HepG2 (cell line): ENCODE measurements around the gene DOCK4. TPM values are rescaled to one million over a fixed set of nuclear protein-coding genes. Genes with fewer than 3 reads are reported as not detected.

Experiments used
- ATAC-seq: fragments of 200-7000 bp; cut with Tn5 transposase; 3 replicates; pipeline ENCODE4 v1.9.1; 2020; ENCODE audit warnings: mild to moderate bottlenecking, moderate library complexity
- BruUV-seq: library from RNA; stranded (reverse); fragments of 400-500 nt; replicated peaks from 2 replicates; lab custom pipeline; 2021; lab: Mats Ljungman, UMichigan
- CTCF ChIA-PET: fragments of 300-600 bp; formaldehyde crosslinking; extraction: SDS; loops from one replicate; lab custom pipeline; 2021; ENCODE audit warnings: low total read pairs, inconsistent platforms, low intra/inter-chr PET ratio; lab: Yijun Ruan, JAX
- POLR2A ChIA-PET: fragments of 350-600 bp; sonication (Branson Sonifier 250); formaldehyde crosslinking; loops from one replicate; lab custom pipeline; 2020; ENCODE audit warnings: antibody characterized with exemption, inconsistent platforms; lab: Yijun Ruan, JAX
- DNase-seq: peaks from one replicate; pipeline ENCODE4 v3.0.0-alpha.2; 2015; ENCODE audit warnings: low spot score
- FAIRE-seq: peaks from 3 replicates; lab custom pipeline; 2011; peaks lifted over from hg19 to GRCh38; lab: Jason Lieb, UNC
- H2AFZ ChIP-seq: one replicate; pipeline ENCODE4 v1.6.1; 2011; ENCODE audit warnings: low read length, inconsistent platforms
- H3K27ac ChIP-seq: fragments of 300-600 bp; 3 replicates; pipeline ENCODE4 v1.8.0; 2011; ENCODE audit warnings: mixed run types, mild to moderate bottlenecking, mixed read lengths, low read length, inconsistent platforms; ENCODE audit not compliant: insufficient read depth; ENCODE audit errors: extremely low read length
- H3K27me3 ChIP-seq, 2 experiments: fragments of 200-600 bp in 1 of 2; 2 replicates in 1 of 2; 3 replicates in 1 of 2; pipeline versions ENCODE4 v1.6.0 to v1.8.0; 2011; ENCODE audit warnings: low read length in 2 of 2, mild to moderate bottlenecking in 2 of 2, moderate library complexity in 2 of 2, inconsistent platforms in 1 of 2; ENCODE audit not compliant: insufficient read depth in 2 of 2, control insufficient read depth in 1 of 2
- H3K36me3 ChIP-seq, 2 experiments: fragments of 200-600 bp in 1 of 2; replicated peaks in 1 of 2; 2 replicates in 1 of 2; 3 replicates in 1 of 2; pipeline versions ENCODE4 v1.5.1 to v1.8.0; 2011; ENCODE audit warnings: low read length in 2 of 2, inconsistent platforms in 1 of 2; ENCODE audit not compliant: insufficient read depth in 2 of 2, control insufficient read depth in 1 of 2
- H3K4me1 ChIP-seq: 2 replicates; pipeline ENCODE4 v1.5.1; 2012; ENCODE audit warnings: low read length, inconsistent platforms; ENCODE audit not compliant: insufficient read depth
- H3K4me2 ChIP-seq: 2 replicates; pipeline ENCODE4 v1.6.0; 2011; ENCODE audit warnings: low read depth, low read length, inconsistent platforms
- H3K4me3 ChIP-seq, 3 experiments: fragments of 200-600 bp in 1 of 3; sonication (generic), shearing (Covaris generic) in 1 of 3; replicated peaks in 1 of 3; 2 replicates each; pipeline ENCODE4 v1.5.1; 2011 to 2016; ENCODE audit warnings: low read length in 3 of 3, inconsistent platforms in 2 of 3, low read depth in 2 of 3, mild to moderate bottlenecking in 2 of 3, control low read depth in 1 of 3, mixed read lengths in 1 of 3; ENCODE audit not compliant: insufficient read depth in 1 of 3
- H3K79me2 ChIP-seq: one replicate; pipeline ENCODE4 v1.6.1; 2011; ENCODE audit warnings: low read length, inconsistent platforms; ENCODE audit not compliant: insufficient read depth
- H3K9ac ChIP-seq: 2 replicates; pipeline ENCODE4 v1.6.0; 2011; ENCODE audit warnings: mild to moderate bottlenecking, low read depth, low read length, inconsistent platforms; ENCODE audit not compliant: insufficient read depth
- H3K9me3 ChIP-seq: 2 replicates; pipeline ENCODE4 v1.5.1; 2012; ENCODE audit warnings: mild to moderate bottlenecking, low read length
- H4K20me1 ChIP-seq: 2 replicates; pipeline ENCODE4 v1.6.0; 2011; ENCODE audit warnings: inconsistent platforms, mild to moderate bottlenecking, low read length, moderate library complexity; ENCODE audit not compliant: insufficient read depth
- E2F2 ChIP-seq: sonication (generic); formaldehyde crosslinking; IDR thresholded peaks from 2 replicates; pipeline ENCODE4 v1.4.0; 2020; ENCODE audit warnings: missing genetic modification reagents, borderline replicate concordance
- ERF ChIP-seq: IDR thresholded peaks from 2 replicates; pipeline ENCODE4 v1.6.1; 2018; ENCODE audit warnings: missing biosample characterization, missing genetic modification reagents
- GATAD1 ChIP-seq: IDR thresholded peaks from 2 replicates; pipeline ENCODE4 v1.6.1; 2016; ENCODE audit warnings: missing genetic modification reagents, missing compliant biosample characterization
- HDAC1 ChIP-seq: sonication (generic); formaldehyde crosslinking; IDR thresholded peaks from 2 replicates; pipeline ENCODE4 v1.5.1; 2020; ENCODE audit warnings: mild to moderate bottlenecking, missing genetic modification reagents
- SOX6 ChIP-seq, 2 experiments: fragments of 450-650 bp in 1 of 2; sonication (generic) in 1 of 2; formaldehyde crosslinking in 1 of 2; IDR thresholded peaks; 2 replicates each; pipeline versions ENCODE4 v1.4.0 to v1.6.1; 2017 to 2020; ENCODE audit warnings: antibody characterized with exemption in 1 of 2, mild to moderate bottlenecking in 1 of 2, missing genetic modification reagents in 1 of 2
- TFE3 ChIP-seq: IDR thresholded peaks from 2 replicates; pipeline ENCODE4 v1.6.1; 2016
- ZNF180 ChIP-seq: sonication (generic); formaldehyde crosslinking; IDR thresholded peaks from 2 replicates; pipeline ENCODE4 v1.4.0; 2020; ENCODE audit warnings: low read depth, missing genetic modification reagents, borderline replicate concordance
- ZNF292 ChIP-seq: sonication (generic); formaldehyde crosslinking; IDR thresholded peaks from 2 replicates; pipeline ENCODE4 v1.8.1; 2022; ENCODE audit warnings: mild to moderate bottlenecking, low read depth, missing genetic modification reagents, borderline replicate concordance
- ZNF589 ChIP-seq: sonication (generic); formaldehyde crosslinking; conservative IDR thresholded peaks from 2 replicates; pipeline ENCODE4 v1.8.0; 2022; ENCODE audit warnings: mild to moderate bottlenecking, moderate library complexity, missing genetic modification reagents
- WGBS: methylation state at CpG from one replicate; pipeline ENCODE4 v1.1.6; 2017; ENCODE audit warnings: low lambda C conversion rate; 5-methylcytosine and 5-hydroxymethylcytosine counted together
- in situ Hi-C: cut with HindIII; loops from 2 replicates; pipeline ENCODE4 v1.10.0; 2017; ENCODE audit warnings: low pct_unique_long_range_greater_than_20kb; ENCODE audit not compliant: extremely low pct_ligation_motif_present
- intact Hi-C: fragments of 100-400 bp; cut with micrococcal nuclease; formaldehyde crosslinking; loops from one replicate; pipeline ENCODE4 v1.10.0; 2022; ENCODE audit not compliant: unreplicated experiment
- polyA plus RNA-seq, 8 experiments: library from polyadenylated mRNA; depleted of rRNA in 3 of 8; stranded (reverse) in 7 of 8; unstranded in 1 of 8; fragments of >200 nt; fragmentation: Illumina TruSeq in 4 of 8; extraction: Trizol in 4 of 8; gene quantifications; 2 replicates each; pipeline versions ENCODE4 v1.2.1 to v1.2.3, GENCODE V29; 2011 to 2016; ENCODE audit warnings: low read depth in 4 of 8, missing spikeins in 1 of 8, mixed read lengths in 1 of 8; ENCODE audit not compliant: insufficient read depth in 1 of 8
- total RNA-seq, 5 experiments: library from RNA; depleted of rRNA; stranded (reverse); fragments of >200 nt; fragmentation: Illumina TruSeq; extraction: Trizol; gene quantifications; 2 replicates each; pipeline ENCODE4 v1.2.3, GENCODE V29; 2016; ENCODE audit warnings: low read depth in 1 of 5

DOCK4 gene
- total and polyA plus RNA-seq, 2 of the 13 experiments (the other 11 are each of a cell fraction or from before 2014, with no cell fraction given): 13.5 to 17.4 TPM

GRCh38 chr7:111867348-111867931, 338.8 kb downstream of the DOCK4 start:
- TF ChIP-seq ZNF589 (CRISPR knock-in tag) (no peak), GATAD1 (CRISPR knock-in tag) (no peak), HDAC1 (CRISPR knock-in tag) (no peak), ZNF180 (CRISPR knock-in tag) (no peak), SOX6 (IDR thresholded peaks at IDR 0.05) (no peak), SOX6 (CRISPR knock-in tag; IDR thresholded peaks at IDR 0.05) (no peak), E2F2 (no peak), ZNF292 (CRISPR knock-in tag) (no peak), ERF (CRISPR knock-in tag) (no peak), TFE3 (CRISPR knock-in tag) (no peak)
- Histone ChIP-seq H3K4me1 (no peaks in the 10 kb centered on the region), H3K9me3 (no peaks in the 10 kb centered on the region), H4K20me1 (no peaks in the 10 kb centered on the region), H3K27ac (no peak overlapping the region), H3K4me2 (no peak overlapping the region), H3K9ac (no peak overlapping the region), H3K4me3 (no peak overlapping the region), H3K27me3 (no peaks in the 10 kb centered on the region), H3K36me3 (peaks cover 8 to 19% of the 10 kb centered on the region in 2 experiments; a peak in 4 of 5 replicates), H2AFZ (no peak overlapping the region), H3K79me2 (no peaks in the 10 kb centered on the region)
- no TSS peak for BruUV-seq
- WGBS: 96% methylated on average over 5 of the region's 5 CpGs
- ChIA-PET CTCF (no interaction called here), POLR2A (no interaction called here)
- intact Hi-C loops (no loop called here), in situ Hi-C loops (no loop called here)
- DNase-seq: no peak
- no peak for ATAC-seq
- FAIRE-seq: no peak
